Calu3 (cell line): ENCODE data around the gene GBX2. TPM values are rescaled to one million over a fixed set of nuclear protein-coding genes. Genes with fewer than 3 reads are reported as not detected.

Experiments
- BruUV-seq: library from RNA; stranded (reverse); fragments of 400-500 nt; replicated peaks from 2 replicates; lab custom pipeline; 2021; lab: Mats Ljungman, UMichigan
- CTCF ChIA-PET: fragments of 300-600 bp; sonication (Branson Sonifier 250); formaldehyde crosslinking; loops from one replicate; lab custom pipeline; 2022; ENCODE audit warnings: antibody characterized with exemption; lab: Charles Lee
- DNase-seq: peaks from one replicate; pipeline ENCODE4 v3.0.0; 2022
- H3K27ac Mint-ChIP-seq: one replicate; pipeline ENCODE4 v1.8.0; 2022; ENCODE audit warnings: mixed read lengths; ENCODE audit not compliant: unreplicated experiment
- H3K27me3 Mint-ChIP-seq: one replicate; pipeline ENCODE4 v1.8.0; 2022; ENCODE audit warnings: mixed read lengths; ENCODE audit not compliant: unreplicated experiment
- H3K36me3 Mint-ChIP-seq: one replicate; pipeline ENCODE4 v1.8.0; 2022; ENCODE audit warnings: mild to moderate bottlenecking, moderate library complexity, mixed read lengths; ENCODE audit not compliant: insufficient read depth, unreplicated experiment
- H3K4me1 Mint-ChIP-seq: one replicate; pipeline ENCODE4 v1.8.0; 2022; ENCODE audit warnings: mild to moderate bottlenecking, low read depth, mixed read lengths; ENCODE audit not compliant: unreplicated experiment
- H3K4me3 Mint-ChIP-seq: one replicate; pipeline ENCODE4 v1.8.0; 2022; ENCODE audit warnings: mild to moderate bottlenecking, low read depth, moderate library complexity, mixed read lengths; ENCODE audit not compliant: unreplicated experiment
- H3K9me3 Mint-ChIP-seq: one replicate; pipeline ENCODE4 v1.8.0; 2022; ENCODE audit warnings: low read depth, mixed read lengths; ENCODE audit not compliant: unreplicated experiment
- intact Hi-C: fragments of 100-400 bp; cut with micrococcal nuclease; formaldehyde crosslinking; loops from one replicate; pipeline ENCODE4 v1.10.0; 2022; ENCODE audit not compliant: unreplicated experiment
- total RNA-seq: library from RNA; stranded (reverse); gene quantifications from 2 replicates; pipeline ENCODE4 v1.2.3, GENCODE V29; 2022
- TF ChIP-seq, protein P1 (sequence below): fragments of 200-600 bp; IDR thresholded peaks from one replicate; pipeline ENCODE4 v1.8.0; 2022; ENCODE audit warnings: antibody characterized with exemption; ENCODE audit not compliant: unreplicated experiment

The GBX2 gene
- total RNA-seq, 1 experiment from 2014 or later: 2.4 TPM

- CTCF ChIA-PET: interaction anchor here (0.7 kb wide), 1 partner anchor 8 kb away, joined by 3 read pairs; no protein-coding TSS in a partner anchor
- DNase-seq: no peak
- Mint-ChIP-seq H3K9me3 (no peaks in the 10 kb centered on the region), H3K4me1 (peaks cover 29% of the 10 kb centered on the region), H3K4me3 (no peak overlapping the region), H3K27ac (no peak overlapping the region), H3K27me3 (no peaks in the 10 kb centered on the region), H3K36me3 (peaks cover 23% of the 10 kb centered on the region)
- no TSS peak for BruUV-seq
- TF ChIP-seq, protein P1, sequence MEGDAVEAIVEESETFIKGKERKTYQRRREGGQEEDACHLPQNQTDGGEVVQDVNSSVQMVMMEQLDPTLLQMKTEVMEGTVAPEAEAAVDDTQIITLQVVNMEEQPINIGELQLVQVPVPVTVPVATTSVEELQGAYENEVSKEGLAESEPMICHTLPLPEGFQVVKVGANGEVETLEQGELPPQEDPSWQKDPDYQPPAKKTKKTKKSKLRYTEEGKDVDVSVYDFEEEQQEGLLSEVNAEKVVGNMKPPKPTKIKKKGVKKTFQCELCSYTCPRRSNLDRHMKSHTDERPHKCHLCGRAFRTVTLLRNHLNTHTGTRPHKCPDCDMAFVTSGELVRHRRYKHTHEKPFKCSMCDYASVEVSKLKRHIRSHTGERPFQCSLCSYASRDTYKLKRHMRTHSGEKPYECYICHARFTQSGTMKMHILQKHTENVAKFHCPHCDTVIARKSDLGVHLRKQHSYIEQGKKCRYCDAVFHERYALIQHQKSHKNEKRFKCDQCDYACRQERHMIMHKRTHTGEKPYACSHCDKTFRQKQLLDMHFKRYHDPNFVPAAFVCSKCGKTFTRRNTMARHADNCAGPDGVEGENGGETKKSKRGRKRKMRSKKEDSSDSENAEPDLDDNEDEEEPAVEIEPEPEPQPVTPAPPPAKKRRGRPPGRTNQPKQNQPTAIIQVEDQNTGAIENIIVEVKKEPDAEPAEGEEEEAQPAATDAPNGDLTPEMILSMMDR: no peak
- intact Hi-C loops: no loop called here
These were observed 4.3 kb upstream of the GBX2 start for GRCh38 chr2:236172255-236173035.

DNA sequence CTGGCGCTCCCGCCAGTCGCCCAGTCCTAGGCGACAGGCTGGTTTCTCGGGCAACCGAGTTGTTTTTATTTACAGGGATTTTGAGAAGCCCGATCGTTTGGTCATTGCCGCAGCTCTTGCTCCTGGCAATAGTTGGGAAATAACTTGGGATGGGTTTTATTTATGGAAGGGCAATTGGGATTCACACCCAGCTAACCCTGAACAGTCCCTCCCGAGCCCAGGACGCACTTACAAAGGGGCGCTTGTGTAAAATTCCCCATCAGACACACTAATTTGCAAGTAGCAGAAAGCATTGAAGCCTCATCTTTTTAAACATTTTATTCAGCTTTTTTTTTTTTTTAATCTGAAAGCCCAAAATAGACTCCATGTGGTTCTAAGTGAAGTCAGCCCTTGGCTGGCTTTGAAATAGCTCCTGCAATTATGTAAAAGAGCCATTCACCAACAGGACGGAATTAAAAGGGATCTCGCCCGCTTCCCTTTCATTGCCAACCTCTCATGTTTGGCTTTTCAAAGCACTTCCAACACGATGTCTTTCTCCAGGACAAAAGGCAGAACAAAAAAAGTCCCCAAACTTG lies 3.6 kb upstream of the GBX2 start:
- intact Hi-C loops: no loop called here
- H3K27ac Mint-ChIP-seq: no peak overlapping the region
- no peak for DNase-seq
- H3K4me3 Mint-ChIP-seq: no peak overlapping the region
- peaks cover 29% of the 10 kb centered on the region for H3K4me1 Mint-ChIP-seq
- TF ChIP-seq, protein P1: no peak
- CTCF ChIA-PET: interaction anchor here (0.6 to 1.1 kb wide), 4 partner anchors 9 to 1666 kb away, joined by 3 to 4 read pairs (median 3); no protein-coding TSS in a partner anchor
- H3K27me3 Mint-ChIP-seq: no peaks in the 10 kb centered on the region
- no peaks in the 10 kb centered on the region for H3K9me3 Mint-ChIP-seq
- H3K36me3 Mint-ChIP-seq: peaks cover 27% of the 10 kb centered on the region
- no TSS peak for BruUV-seq

- no peaks in the 10 kb centered on the region for H3K27me3 Mint-ChIP-seq
- intact Hi-C loops: no loop called here
- no peak for DNase-seq
- CTCF ChIA-PET: interaction anchor here (0.6 to 1.1 kb wide), 3 partner anchors 9 to 1667 kb away, joined by 3 to 4 read pairs (median 3); no protein-coding TSS in a partner anchor
- TF ChIP-seq, protein P1: no peak
- no peaks in the 10 kb centered on the region for H3K9me3 Mint-ChIP-seq
- BruUV-seq: no TSS peak
- H3K4me1 Mint-ChIP-seq: peaks cover 27% of the 10 kb centered on the region
- H3K27ac Mint-ChIP-seq: no peak overlapping the region
- H3K36me3 Mint-ChIP-seq: peaks cover 32% of the 10 kb centered on the region
- H3K4me3 Mint-ChIP-seq: no peak overlapping the region
These were observed 3.0 kb upstream of the GBX2 start for GRCh38 chr2:236171181-236171679.

DNA sequence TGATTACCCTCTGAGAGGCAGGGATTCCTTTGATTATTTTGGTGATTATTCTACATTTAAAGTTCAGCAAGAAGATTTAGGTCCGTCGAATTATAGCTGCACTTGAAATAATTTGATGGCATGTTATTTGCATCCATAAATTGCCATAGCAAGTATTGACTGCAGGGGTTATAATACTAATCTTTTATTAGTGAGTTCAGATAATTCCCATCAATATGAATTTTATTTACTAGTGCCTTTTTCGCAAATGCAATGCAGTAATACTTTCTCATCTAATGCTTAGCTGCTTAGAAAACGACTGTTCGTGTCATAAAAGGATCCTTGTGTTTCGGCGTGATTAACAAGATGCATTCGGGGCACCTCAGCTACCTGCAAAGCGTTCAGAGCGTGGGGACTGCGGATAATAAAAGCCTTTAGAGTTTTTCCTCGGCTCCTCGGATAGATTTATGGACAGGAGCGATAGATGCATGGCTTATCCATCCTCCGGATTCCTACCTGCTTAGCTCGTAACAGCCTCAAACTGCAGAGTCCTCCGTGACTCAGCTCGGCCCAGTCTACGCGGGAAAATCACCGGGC lies 2.5 kb upstream of the GBX2 start:
- H3K27ac Mint-ChIP-seq: no peak overlapping the region

More for the DNA sequence above, 2.5 kb upstream of the GBX2 start:
- Mint-ChIP-seq H3K36me3 (peaks cover 32% of the 10 kb centered on the region), H3K9me3 (no peaks in the 10 kb centered on the region), H3K4me1 (peaks cover 21% of the 10 kb centered on the region), H3K27me3 (no peaks in the 10 kb centered on the region), H3K4me3 (no peak overlapping the region)
- intact Hi-C loops: no loop called here
- BruUV-seq: no TSS peak
- CTCF ChIA-PET: interaction anchor here (0.6 to 1.1 kb wide), 2 partner anchors 8 to 1667 kb away, joined by 3 to 4 read pairs; no protein-coding TSS in a partner anchor
- TF ChIP-seq, protein P1: no peak
- no peak for DNase-seq
